H1 (cell line): ENCODE data around the gene UBE2F. TPM values are rescaled to one million over a fixed set of nuclear protein-coding genes. Genes with fewer than 3 reads are reported as not detected.

Experiments used
- CTCF ChIA-PET: fragments of 300-600 bp; sonication (Branson Sonifier 250); formaldehyde crosslinking; loops from one replicate; lab custom pipeline; 2021; ENCODE audit not compliant: partially characterized antibody; lab: Charles Lee
- POLR2A ChIA-PET: fragments of 300-600 bp; sonication (Branson Sonifier 250); formaldehyde crosslinking; loops from one replicate; lab custom pipeline; 2021; ENCODE audit warnings: inconsistent platforms; ENCODE audit not compliant: partially characterized antibody; lab: Charles Lee
- DNase-seq, 2 experiments: peaks; one replicate each; pipeline versions ENCODE4 v3.0.0 to v3.0.0-alpha.2; 2010 to 2022; ENCODE audit warnings: low spot score in 2 of 2, low read depth in 1 of 2, mixed read lengths in 1 of 2
- FAIRE-seq: peaks from 2 replicates; lab custom pipeline; 2011; peaks lifted over from hg19 to GRCh38; lab: Jason Lieb, UNC
- H2AFZ ChIP-seq: 2 replicates; pipeline ENCODE4 v1.8.1; 2012; ENCODE audit warnings: low read length, inconsistent platforms
- H2AK5ac ChIP-seq: 2 replicates; pipeline ENCODE4 v1.6.1; 2013; ENCODE audit warnings: low read depth, low read length
- H2BK120ac ChIP-seq: replicated peaks from 2 replicates; pipeline ENCODE3; 2013; ENCODE audit warnings: low read depth, low read length, inconsistent platforms
- H2BK12ac ChIP-seq: 2 replicates; pipeline ENCODE4 v1.6.1; 2013; ENCODE audit warnings: low read depth, low read length
- H2BK15ac ChIP-seq: 2 replicates; pipeline ENCODE4 v1.6.1; 2013; ENCODE audit warnings: low read length
- H2BK20ac ChIP-seq: 2 replicates; pipeline ENCODE4 v1.6.1; 2013; ENCODE audit warnings: low read length
- H2BK5ac ChIP-seq: 2 replicates; pipeline ENCODE4 v1.6.1; 2013; ENCODE audit warnings: low read depth, low read length
- H3K14ac ChIP-seq: 2 replicates; pipeline ENCODE4 v1.6.1; 2013; ENCODE audit warnings: inconsistent platforms; ENCODE audit not compliant: insufficient read length
- H3K18ac ChIP-seq: 2 replicates; pipeline ENCODE4 v1.6.1; 2013; ENCODE audit warnings: low read length; ENCODE audit errors: extremely low read depth
- H3K23ac ChIP-seq: 2 replicates; pipeline ENCODE4 v1.6.1; 2013; ENCODE audit warnings: inconsistent platforms; ENCODE audit not compliant: insufficient read length
- H3K23me2 ChIP-seq: 2 replicates; pipeline ENCODE4 v1.6.1; 2013; ENCODE audit warnings: low read depth, low read length
- H3K27ac ChIP-seq: 2 replicates; pipeline ENCODE4 v1.6.1; 2011; ENCODE audit warnings: low read depth, low read length, inconsistent platforms
- H3K27me3 ChIP-seq, 4 experiments: replicated peaks in 1 of 4; 1 replicate in 1 of 4; 2 replicates in 3 of 4; pipeline versions ENCODE4 v1.6.1 to v1.8.1; 2011 to 2013; ENCODE audit warnings: low read length in 3 of 4, mild to moderate bottlenecking in 3 of 4, inconsistent platforms in 2 of 4, mixed read lengths in 2 of 4, moderate library complexity in 1 of 4; ENCODE audit not compliant: control insufficient read depth in 3 of 4, insufficient read depth in 3 of 4; ENCODE audit errors: extremely low read depth in 1 of 4
- H3K36me3 ChIP-seq, 4 experiments: 2 replicates each; pipeline versions ENCODE4 v1.6.1 to v1.8.1; 2011 to 2013; ENCODE audit warnings: mild to moderate bottlenecking in 4 of 4, low read length in 3 of 4, moderate library complexity in 2 of 4, control low read depth in 1 of 4, inconsistent platforms in 1 of 4; ENCODE audit not compliant: insufficient read depth in 4 of 4, control insufficient read depth in 2 of 4
- H3K4ac ChIP-seq: replicated peaks from 2 replicates; pipeline ENCODE3; 2013; ENCODE audit warnings: low read length, low read depth, mixed read lengths, inconsistent platforms; ENCODE audit not compliant: insufficient read length
- H3K4me1 ChIP-seq, 4 experiments: replicated peaks in 1 of 4; 1 replicate in 1 of 4; 2 replicates in 3 of 4; pipeline versions ENCODE4 v1.6.1 to v1.8.1; 2011 to 2013; ENCODE audit warnings: low read length in 3 of 4, inconsistent platforms in 2 of 4, mixed read lengths in 1 of 4; ENCODE audit not compliant: insufficient read depth in 4 of 4, control insufficient read depth in 3 of 4
- H3K4me2 ChIP-seq, 2 experiments: 2 replicates each; pipeline versions ENCODE4 v1.6.1 to v1.8.1; 2011 to 2013; ENCODE audit warnings: low read depth in 2 of 2, low read length in 2 of 2, control low read depth in 1 of 2, inconsistent platforms in 1 of 2, mild to moderate bottlenecking in 1 of 2; ENCODE audit not compliant: insufficient read depth in 1 of 2
- H3K4me3 ChIP-seq, 4 experiments: fragments of 200-600, 300-600 bp in 1 of 4; sonication (generic), shearing (Covaris generic), sonication (Bioruptor Twin) in 1 of 4; 2 replicates each; pipeline versions ENCODE4 v1.5.1 to v1.8.1; 2011 to 2016; ENCODE audit warnings: low read length in 4 of 4, low read depth in 3 of 4, control low read depth in 2 of 4, inconsistent platforms in 2 of 4, mild to moderate bottlenecking in 2 of 4, mixed read lengths in 1 of 4, moderate library complexity in 1 of 4; ENCODE audit not compliant: insufficient read depth in 2 of 4; ENCODE audit errors: extremely low read depth in 1 of 4
- H3K56ac ChIP-seq: replicated peaks from 2 replicates; pipeline ENCODE3; 2013; ENCODE audit warnings: low read depth, mild to moderate bottlenecking, mixed read lengths, low read length, inconsistent platforms; ENCODE audit not compliant: insufficient read length
- H3K79me1 ChIP-seq: 2 replicates; pipeline ENCODE4 v1.6.1; 2013; ENCODE audit warnings: low read depth, low read length, control low read depth
- H3K79me2 ChIP-seq, 2 experiments: 2 replicates each; pipeline versions ENCODE4 v1.6.1 to v1.8.1; 2012 to 2013; ENCODE audit warnings: low read length in 2 of 2, mild to moderate bottlenecking in 2 of 2, inconsistent platforms in 1 of 2; ENCODE audit not compliant: insufficient read depth in 2 of 2, control insufficient read depth in 1 of 2
- H3K9ac ChIP-seq, 4 experiments: replicated peaks in 1 of 4; 1 replicate in 1 of 4; 2 replicates in 3 of 4; pipeline versions ENCODE4 v1.6.1 to v1.8.1; 2011 to 2013; ENCODE audit warnings: low read depth in 3 of 4, low read length in 3 of 4, control low read depth in 2 of 4, mild to moderate bottlenecking in 2 of 4, moderate library complexity in 2 of 4, inconsistent platforms in 1 of 4; ENCODE audit errors: extremely low read depth in 1 of 4
- H3K9me3 ChIP-seq, 2 experiments: 2 replicates each; pipeline versions ENCODE4 v1.6.1 to v1.8.1; 2012 to 2013; ENCODE audit warnings: mild to moderate bottlenecking in 2 of 2, moderate library complexity in 2 of 2, control low read depth in 1 of 2, inconsistent platforms in 1 of 2, low read depth in 1 of 2, low read length in 1 of 2, mixed read lengths in 1 of 2; ENCODE audit not compliant: insufficient read depth in 2 of 2
- H4K20me1 ChIP-seq, 2 experiments: replicated peaks in 1 of 2; 2 replicates each; pipeline versions ENCODE3 to v1.8.1; 2011 to 2013; ENCODE audit warnings: inconsistent platforms in 2 of 2, low read length in 2 of 2, mild to moderate bottlenecking in 1 of 2; ENCODE audit not compliant: insufficient read depth in 2 of 2, control insufficient read depth in 1 of 2
- H4K5ac ChIP-seq: 2 replicates; pipeline ENCODE4 v1.6.1; 2013; ENCODE audit warnings: low read length, low read depth, mixed read lengths, inconsistent platforms; ENCODE audit not compliant: insufficient read length
- H4K8ac ChIP-seq: 2 replicates; pipeline ENCODE4 v1.8.0; 2013; ENCODE audit warnings: mild to moderate bottlenecking, moderate library complexity, low read length, inconsistent platforms; ENCODE audit not compliant: insufficient read depth; ENCODE audit errors: extremely low read depth
- H4K91ac ChIP-seq: replicated peaks from 2 replicates; pipeline ENCODE3; 2013; ENCODE audit warnings: low read length, mixed read lengths, inconsistent platforms; ENCODE audit not compliant: insufficient read length
- ASH2L ChIP-seq: fragments of 200-600, 300-600 bp; sonication (generic); IDR thresholded peaks from one replicate; pipeline ENCODE4 v1.7.1; 2017; ENCODE audit warnings: low read length
- ATF2 ChIP-seq: IDR thresholded peaks from 2 replicates; pipeline ENCODE4 v1.6.1; 2012; ENCODE audit warnings: low read length, inconsistent platforms
- BRCA1 ChIP-seq: IDR thresholded peaks from 2 replicates; pipeline ENCODE4 v1.6.1; 2012; ENCODE audit warnings: low read depth, low read length, improper control_type of control experiment
- CBX8 ChIP-seq: fragments of 300-800, 300-1000 bp; sonication (generic); IDR thresholded peaks from 2 replicates; pipeline ENCODE4 v1.7.1; 2016; ENCODE audit warnings: low read depth, low read length, borderline replicate concordance
- CEBPB ChIP-seq: IDR thresholded peaks from 2 replicates; pipeline ENCODE4 v1.6.1; 2012; ENCODE audit warnings: low read depth, low read length
- CREB1 ChIP-seq: IDR thresholded peaks from 2 replicates; pipeline ENCODE4 v1.6.1; 2012; ENCODE audit warnings: inconsistent platforms
- EP300 ChIP-seq, 2 experiments: IDR thresholded peaks; 1 replicate in 1 of 2; 2 replicates in 1 of 2; pipeline ENCODE4 v1.6.1; 2011 to 2012; ENCODE audit warnings: low read depth in 2 of 2, low read length in 2 of 2, mild to moderate bottlenecking in 2 of 2, borderline replicate concordance in 1 of 2, inconsistent platforms in 1 of 2, moderate library complexity in 1 of 2
- FOSL1 ChIP-seq: IDR thresholded peaks from 2 replicates; pipeline ENCODE4 v1.6.1; 2011; ENCODE audit warnings: mild to moderate bottlenecking, low read depth, low read length, moderate library complexity; ENCODE audit not compliant: insufficient read depth
- KDM5A ChIP-seq: fragments of 200-600 bp; IDR thresholded peaks from 2 replicates; pipeline ENCODE4 v1.7.1; 2012; ENCODE audit warnings: mild to moderate bottlenecking, low read length, inconsistent platforms, mixed read lengths
- POLR2A ChIP-seq, 2 experiments: IDR thresholded peaks; 1 replicate in 1 of 2; 2 replicates in 1 of 2; pipeline ENCODE4 v1.6.1; 2011; ENCODE audit warnings: low read depth in 2 of 2, low read length in 2 of 2, mild to moderate bottlenecking in 2 of 2; ENCODE audit errors: control extremely low read depth in 1 of 2
- POLR2AphosphoS5 ChIP-seq: IDR thresholded peaks from 2 replicates; pipeline ENCODE4 v1.6.1; 2011; ENCODE audit warnings: low read depth, low read length
- RXRA ChIP-seq: IDR thresholded peaks from 2 replicates; pipeline ENCODE4 v1.6.1; 2011; ENCODE audit warnings: low read depth, mild to moderate bottlenecking, low read length, moderate library complexity; ENCODE audit not compliant: insufficient read depth
- TAF7 ChIP-seq: optimal IDR thresholded peaks from 2 replicates; pipeline ENCODE3; 2011; ENCODE audit warnings: low read depth, mild to moderate bottlenecking, inconsistent platforms, low read length, moderate library complexity, borderline replicate concordance
- TBP ChIP-seq: IDR thresholded peaks from 2 replicates; pipeline ENCODE4 v1.6.1; 2011; ENCODE audit warnings: low read depth, low read length, improper control_type of control experiment
- polyA plus RNA-seq, 7 experiments: library from polyadenylated mRNA; depleted of rRNA in 3 of 7; stranded (reverse) in 5 of 7; unstranded in 2 of 7; fragments of >200 nt in 5 of 7; fragments of 200-250 nt in 2 of 7; gene quantifications; 1 replicate in 5 of 7; 2 replicates in 1 of 7; 4 replicates in 1 of 7; pipeline versions ENCODE4 v1.2.1 to v1.2.3, GENCODE V29; 2011 to 2013; ENCODE audit warnings: missing spikeins in 2 of 7, mixed read lengths in 2 of 7
- total RNA-seq: library from RNA; stranded (reverse); fragmentation: NEBNext Ultra II Directional; extraction: Animal tissue kit (Norgen Biotek cat#: 25700); gene quantifications from 2 replicates; pipeline ENCODE4 v1.2.1, GENCODE V29; 2021

Gene UBE2F
- total and polyA plus RNA-seq, 2 of the 8 experiments (the other 6 are each of a cell fraction or from before 2014, with no cell fraction given): 43.3 to 59.8 TPM

- no peak overlapping the region for H3K4me3 ChIP-seq
- H3K9ac ChIP-seq: no peak overlapping the region
- H3K4ac ChIP-seq: no peak overlapping the region
- H2AFZ ChIP-seq: no peak overlapping the region
- H4K8ac ChIP-seq: no peak overlapping the region
- no peaks in the 10 kb centered on the region for H3K27me3 ChIP-seq
- no peak for FAIRE-seq
- no peak overlapping the region for H3K56ac ChIP-seq
- no peak overlapping the region for H4K5ac ChIP-seq
- no peak overlapping the region for H3K14ac ChIP-seq
- H3K4me1 ChIP-seq: no peaks in the 10 kb centered on the region; a peak in 1 of 7 replicates
- H3K9me3 ChIP-seq: peaks cover 3 to 6% of the 10 kb centered on the region in 2 experiments; a peak in 2 of 4 replicates
- no peak overlapping the region for H3K23ac ChIP-seq
- no peak for DNase-seq
- H4K20me1 ChIP-seq: no peaks in the 10 kb centered on the region
- no peaks in the 10 kb centered on the region for H3K36me3 ChIP-seq
- peak overlapping the region; percentile 68; the same call in 1 of the 2 replicates for H2BK12ac ChIP-seq
- ChIA-PET POLR2A (interaction anchor here (0.9 kb wide), 1 partner anchor 83 kb away, joined by 3 read pairs; no protein-coding TSS in a partner anchor), CTCF (interaction anchor here (0.9 to 1.6 kb wide), 2 partner anchors 16 to 198 kb away, joined by 4 to 8 read pairs; no protein-coding TSS in a partner anchor)
- H2BK120ac ChIP-seq: peak overlapping the region; percentile 95
- H3K18ac ChIP-seq: no peak overlapping the region; the same call in 1 of the 2 replicates
- H2AK5ac ChIP-seq: 0 out of 2 replicates have a peak overlapping the region, but pooled peaks have one; percentile 65
- no peak overlapping the region for H3K27ac ChIP-seq
- H3K23me2 ChIP-seq: peaks cover 2% of the 10 kb centered on the region; the same call in 1 of the 2 replicates
- H2BK15ac ChIP-seq: no peak overlapping the region
- peak overlapping the region; percentile 99 for H4K91ac ChIP-seq
- H2BK20ac ChIP-seq: no peak overlapping the region
- peak overlapping the region; percentile 82; the same call in 1 of the 2 replicates for H2BK5ac ChIP-seq
- no peaks in the 10 kb centered on the region for H3K79me1 ChIP-seq
- no peak overlapping the region for H3K4me2 ChIP-seq
- no peaks in the 10 kb centered on the region for H3K79me2 ChIP-seq
- TF ChIP-seq BRCA1 (no peak), KDM5A (no peak), ATF2 (no peak), CREB1 (no peak), ASH2L (no peak), POLR2A (IDR thresholded peaks at IDR 0.05; ENCODE audit: control extremely low read depth in 1 of 2, low read depth in 2 of 2, low read length in 2 of 2) (no peak), EP300 (IDR thresholded peaks at IDR 0.05; ENCODE audit: borderline replicate concordance in 1 of 2, low read depth in 2 of 2, low read length in 2 of 2) (no peak), RXRA (no peak), POLR2AphosphoS5 (no peak), FOSL1 (no peak), CBX8 (no peak), TAF7 (no peak), TBP (no peak), CEBPB (no peak)
Measured at GRCh38 chr2:237940828-237941227, 26.0 kb upstream of the UBE2F start.
